Non-pigmented ciliary epithelial cell (primary cell): Measurements from ENCODE around the gene KCNH8.
"Not testable (repeated sequence)": the region's sequence is repeated elsewhere in the genome, so short reads cannot be mapped to it uniquely, and the experiment has no call there.

Experiments
- DNase-seq: peaks from one replicate; pipeline ENCODE4 v3.0.0-alpha.2; 2010; ENCODE audit warnings: low read depth

The KCNH8 gene

DNA sequence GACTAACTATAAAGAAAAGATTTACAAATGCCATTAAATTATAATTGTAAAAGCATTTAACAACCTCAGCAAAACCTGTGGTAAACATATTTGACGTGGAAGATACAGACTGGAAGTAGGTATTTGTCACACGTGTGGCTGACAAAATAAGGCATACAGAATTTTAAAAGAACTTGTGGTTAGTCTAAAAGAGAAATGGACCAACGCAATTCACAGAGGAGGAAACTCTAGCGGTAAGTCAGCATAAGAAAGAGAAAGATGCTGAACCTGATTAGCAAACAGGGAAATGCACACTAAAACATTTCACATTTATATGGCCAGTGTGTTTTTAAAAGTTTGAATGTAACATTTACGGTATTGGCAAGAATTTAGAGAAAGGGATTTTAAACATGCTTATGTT is 35.3 kb downstream of the KCNH8 start:
- DNase-seq: no peak

- no peak for DNase-seq
These were observed 41.8 kb downstream of the KCNH8 start for GRCh38 chr3:19190126-19190525.

DNA sequence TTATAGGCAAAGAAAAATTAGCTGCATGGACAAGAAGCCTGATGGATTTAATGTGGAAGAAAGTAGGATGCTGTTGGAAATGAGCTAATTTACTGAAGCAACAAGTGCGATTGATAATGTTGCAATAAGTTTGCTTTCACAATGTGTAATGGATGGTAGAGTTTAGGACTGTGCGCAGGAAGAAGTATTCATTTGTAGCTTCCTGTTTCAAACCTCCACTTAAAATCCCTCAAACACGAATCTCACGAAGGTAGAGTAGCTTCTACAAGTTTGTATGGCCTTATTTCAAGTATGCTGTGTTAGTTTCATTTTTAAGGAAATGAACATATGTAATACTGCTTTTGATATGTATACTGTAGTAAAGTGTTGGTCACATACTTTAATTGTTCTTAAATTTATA is 42.3 kb downstream of the KCNH8 start:
- no peak for DNase-seq

DNA sequence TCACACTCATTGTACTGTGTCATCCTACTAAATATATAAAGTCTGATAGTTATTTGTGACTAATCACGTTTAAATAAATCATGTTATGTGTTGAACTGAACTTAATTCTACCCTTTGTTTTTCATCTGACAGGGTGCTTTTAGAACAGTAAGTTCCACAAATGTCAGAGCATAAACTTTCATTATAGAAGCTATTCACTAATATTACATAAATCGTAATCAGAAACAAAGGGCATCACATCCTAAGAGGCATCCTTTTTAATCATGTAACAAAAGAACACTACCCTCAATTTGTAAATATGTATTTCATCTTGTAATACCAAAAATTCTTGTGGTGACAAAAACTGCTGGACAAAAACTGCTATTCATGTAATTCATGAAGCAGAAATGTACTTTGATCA is 50.8 kb downstream of the KCNH8 start:
- no peak for DNase-seq

- DNase-seq: no peak
These were observed 54.0 kb downstream of the KCNH8 start for GRCh38 chr3:19202303-19202702.

DNA sequence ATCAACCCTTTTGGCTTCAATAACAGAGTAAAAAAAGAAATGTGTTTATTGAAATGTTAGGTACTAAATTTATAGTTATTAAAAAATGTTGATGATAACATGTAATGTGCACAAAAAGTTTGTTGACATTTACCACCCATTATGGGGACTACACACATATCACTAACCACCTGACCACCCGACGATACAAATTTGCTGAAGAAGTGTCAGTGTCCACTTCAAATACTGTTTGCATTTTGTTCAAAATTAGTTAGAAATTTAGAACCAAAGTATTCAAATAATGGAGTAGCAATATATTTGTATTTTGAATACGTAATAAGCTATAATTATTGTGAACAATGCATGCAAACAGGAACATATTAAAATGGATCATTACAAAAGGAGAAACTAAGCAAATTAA is 54.4 kb downstream of the KCNH8 start:
- DNase-seq: no peak

GRCh38 chr3:19206540-19206939 is 58.2 kb downstream of the KCNH8 start:
- DNase-seq: no peak

DNA sequence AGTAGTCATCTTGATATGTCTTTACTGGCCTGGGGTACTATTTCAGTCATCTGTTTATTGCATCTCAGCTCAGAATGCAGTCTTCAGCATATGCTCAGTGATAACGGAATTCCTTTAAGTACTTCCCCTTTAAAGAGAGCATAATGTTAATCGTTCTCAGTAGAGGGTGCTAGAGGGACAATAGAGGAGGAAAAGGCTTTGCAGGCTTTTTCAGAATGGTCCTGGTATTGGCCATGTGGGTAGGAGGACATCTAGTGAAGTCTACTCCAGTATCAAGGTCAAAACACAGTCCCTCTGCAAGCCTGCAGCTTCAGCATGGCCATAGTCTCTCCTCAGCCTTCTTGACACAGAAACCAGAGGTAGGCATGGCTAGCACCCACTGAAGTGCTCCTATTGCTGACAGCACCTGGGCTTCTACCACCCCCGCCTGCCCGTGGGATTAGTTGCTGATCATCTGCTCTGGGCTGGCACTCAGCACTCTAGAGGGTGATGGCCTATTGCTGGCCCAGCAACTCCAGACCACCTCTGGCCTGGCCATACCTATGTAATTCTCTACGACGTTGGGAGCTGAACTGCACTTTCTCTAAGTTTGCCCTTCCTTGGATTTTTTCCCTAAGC is 65.4 kb downstream of the KCNH8 start:
- no peak for DNase-seq

- no peak for DNase-seq
These were observed 67.1 kb downstream of the KCNH8 start for GRCh38 chr3:19215427-19215826.

- DNase-seq: no peak
These were observed 68.5 kb downstream of the KCNH8 start for GRCh38 chr3:19216669-19217337.

- no peak for DNase-seq
These were observed 72.0 kb downstream of the KCNH8 start for GRCh38 chr3:19220311-19220710.

- no peak for DNase-seq
These were observed 72.8 kb downstream of the KCNH8 start for GRCh38 chr3:19221081-19221480.

DNA sequence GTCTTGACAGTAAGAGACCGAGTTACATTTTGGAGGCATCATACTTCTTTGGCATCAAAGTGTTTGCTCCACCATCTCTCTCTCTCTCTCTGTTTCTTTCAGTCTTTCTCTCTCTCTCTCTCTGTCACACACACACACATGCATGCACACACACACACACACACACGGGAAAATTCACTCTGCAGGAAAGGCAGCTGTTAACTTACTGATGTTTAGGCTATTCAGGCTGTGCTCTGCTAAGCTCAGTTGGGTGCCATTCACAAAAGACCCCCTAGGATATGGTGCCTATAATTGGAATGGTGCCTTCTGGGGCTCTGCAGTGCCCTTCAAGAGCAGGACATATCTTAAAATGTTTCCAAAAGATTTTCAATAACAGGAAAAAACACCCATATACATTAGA is 78.2 kb downstream of the KCNH8 start:
- DNase-seq: no peak

- DNase-seq: no peak
These were observed 79.9 kb downstream of the KCNH8 start for GRCh38 chr3:19228167-19228566.

GRCh38 chr3:19229086-19229485 is 80.8 kb downstream of the KCNH8 start:
- DNase-seq: no peak

GRCh38 chr3:19229881-19230280 is 81.6 kb downstream of the KCNH8 start:
- not testable (repeated sequence) for DNase-seq

DNA sequence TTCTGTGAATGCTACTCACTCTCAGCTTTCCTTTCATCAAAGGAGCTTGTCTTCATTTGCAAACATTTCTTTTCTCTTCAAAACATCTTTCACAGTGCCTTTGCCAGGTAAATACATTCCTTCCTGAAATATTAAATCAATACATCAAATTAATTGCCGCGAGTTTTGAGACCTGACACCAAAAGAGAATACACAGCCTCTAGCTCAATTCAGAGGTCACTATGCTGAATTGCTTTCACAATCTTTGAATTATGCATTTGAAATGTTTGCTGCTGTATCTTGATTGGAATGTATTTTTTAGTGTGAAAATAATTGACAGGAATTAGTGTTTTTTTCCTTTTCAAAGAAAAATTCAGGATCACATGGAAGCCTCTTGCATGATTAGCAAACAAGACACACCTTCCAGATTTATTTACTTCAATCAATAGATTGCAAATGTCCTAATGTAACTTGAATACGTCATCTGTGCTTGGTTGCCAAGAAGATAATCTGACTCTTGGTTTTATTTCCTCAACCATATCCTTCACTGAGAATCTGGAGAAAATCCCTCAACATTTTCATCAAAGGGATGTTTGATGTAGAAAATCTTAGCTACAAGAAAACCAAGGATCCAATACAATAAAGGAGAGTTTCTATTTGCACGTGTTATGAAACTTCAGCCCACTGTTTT is 83.6 kb downstream of the KCNH8 start:
- DNase-seq: no peak

GRCh38 chr3:19232566-19232965 is 84.3 kb downstream of the KCNH8 start:
- no peak for DNase-seq

DNA sequence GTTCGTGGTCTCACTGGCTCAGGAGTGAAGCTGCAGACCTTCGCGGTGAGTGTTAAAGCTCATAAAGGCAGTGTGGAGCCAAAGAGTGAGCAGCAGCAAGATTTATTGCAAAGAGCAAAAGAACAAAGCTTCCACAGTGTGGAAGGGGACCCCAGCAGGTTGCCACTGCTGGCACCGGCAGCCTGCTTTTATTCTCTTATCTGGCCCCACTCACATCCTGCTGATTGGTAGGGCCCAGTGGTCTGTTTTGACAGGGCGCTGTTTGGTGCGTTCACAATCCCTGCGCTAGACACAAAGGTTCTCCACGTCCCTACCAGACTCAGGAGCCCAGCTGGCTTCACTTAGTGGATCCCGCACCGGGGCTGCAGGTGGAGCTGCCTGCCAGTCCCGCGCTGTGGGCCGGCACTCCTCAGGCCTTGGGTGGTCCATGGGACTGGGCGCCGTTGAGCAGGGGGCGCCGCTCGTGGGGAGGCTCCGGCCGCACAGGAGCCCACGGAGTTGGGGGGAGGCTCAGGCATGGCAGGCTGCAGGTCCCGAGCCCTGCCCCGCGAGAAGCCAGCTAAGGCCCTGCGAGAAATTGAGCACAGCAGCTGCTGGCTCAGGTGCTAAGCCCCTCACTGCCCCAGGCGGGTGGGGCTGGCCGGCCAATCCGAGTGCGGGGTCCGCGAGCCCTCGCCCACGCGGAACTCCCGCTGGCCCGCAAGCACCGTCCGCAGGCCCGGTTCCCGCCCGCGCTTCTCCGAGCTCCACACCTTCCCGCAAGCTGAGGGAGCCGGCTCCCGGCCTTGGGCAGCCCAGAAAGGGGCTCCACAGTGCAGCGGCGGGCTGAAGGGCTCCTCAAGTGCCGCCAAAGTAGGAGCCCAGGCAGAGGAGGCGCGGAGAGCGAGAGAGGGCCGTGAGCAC is 85.8 kb downstream of the KCNH8 start:
- DNase-seq: not testable (repeated sequence)

- no peak for DNase-seq
These were observed 99.8 kb downstream of the KCNH8 start for GRCh38 chr3:19248143-19248542.

DNA sequence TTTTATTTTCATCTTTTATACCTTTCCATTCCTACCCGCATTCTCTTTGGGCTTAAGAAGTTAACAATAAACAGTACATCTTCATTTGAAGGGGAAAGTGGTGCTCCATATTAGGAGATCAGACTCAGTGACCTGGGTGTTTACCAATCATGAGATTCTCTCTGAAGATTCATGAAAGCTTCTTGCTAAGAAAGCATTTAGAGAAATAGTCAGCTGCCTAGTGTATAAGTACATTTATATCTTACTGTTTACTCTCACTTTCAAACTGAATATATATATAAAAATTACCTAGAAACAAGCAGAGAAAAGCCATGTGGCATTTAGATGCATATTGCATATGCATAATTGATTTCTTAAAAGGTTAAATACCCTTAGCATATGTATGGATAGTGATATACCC is 100.5 kb downstream of the KCNH8 start:
- DNase-seq: no peak

GRCh38 chr3:19250959-19251610 is 102.8 kb downstream of the KCNH8 start:
- DNase-seq: no peak
